AG09319 (cell line): ENCODE measurements around the gene SLC43A3.

Experiments
- DNase-seq: peaks from one replicate; pipeline ENCODE4 v3.0.0-alpha.2; 2010; ENCODE audit warnings: low read depth; ENCODE audit errors: extremely low read depth
- CTCF ChIP-seq: IDR thresholded peaks from 2 replicates; pipeline ENCODE4 v1.5.1; 2011; ENCODE audit warnings: low read depth, mild to moderate bottlenecking, inconsistent platforms, low read length, moderate library complexity

Gene SLC43A3

DNA sequence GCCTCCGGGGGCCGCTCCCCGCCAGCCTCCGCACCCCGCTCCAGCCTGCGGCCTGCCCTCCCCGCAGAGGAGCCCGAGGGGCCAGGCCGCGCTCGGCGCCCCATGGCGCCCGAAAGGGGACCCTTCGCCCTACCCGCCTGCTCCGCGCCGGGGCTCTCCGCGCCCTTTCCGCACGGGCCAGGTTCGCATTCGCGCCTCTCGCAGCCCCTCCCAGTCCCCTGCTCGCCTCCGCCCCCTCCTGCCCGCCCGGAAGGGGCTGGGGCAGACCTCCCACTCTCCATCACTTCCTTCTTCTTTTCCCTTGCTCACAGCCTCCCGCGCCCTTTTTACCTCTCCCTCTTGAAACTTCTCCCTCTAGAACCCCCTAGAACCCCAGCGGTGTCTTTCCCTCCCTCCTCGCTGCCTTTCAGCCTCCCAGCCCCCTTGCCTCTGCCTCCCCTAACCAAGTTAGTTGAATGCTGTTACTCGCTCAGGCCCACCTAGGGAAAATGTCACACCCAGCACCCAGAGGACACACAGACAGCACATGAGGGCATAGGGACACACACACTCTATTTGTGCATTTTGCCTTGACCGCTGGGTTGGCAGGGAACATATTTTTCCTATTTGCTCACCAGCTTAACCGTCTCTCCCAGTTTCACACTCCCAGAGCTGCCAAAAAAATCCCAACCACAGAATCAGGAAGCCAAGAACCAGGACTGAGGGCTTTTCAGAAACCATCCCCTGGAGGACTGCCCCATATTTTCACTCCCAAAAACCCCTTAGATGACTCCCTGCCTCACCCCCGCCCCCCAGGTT, at the start of gene SLC43A3:
TSS of gene SLC43A3 (minus strand) at position 193 of the 798 bp plus-strand sequence. CDS start 949 bp downstream, outside the sequence.
- TF ChIP-seq CTCF: no peak
- peak; percentile 69 for DNase-seq

DNA sequence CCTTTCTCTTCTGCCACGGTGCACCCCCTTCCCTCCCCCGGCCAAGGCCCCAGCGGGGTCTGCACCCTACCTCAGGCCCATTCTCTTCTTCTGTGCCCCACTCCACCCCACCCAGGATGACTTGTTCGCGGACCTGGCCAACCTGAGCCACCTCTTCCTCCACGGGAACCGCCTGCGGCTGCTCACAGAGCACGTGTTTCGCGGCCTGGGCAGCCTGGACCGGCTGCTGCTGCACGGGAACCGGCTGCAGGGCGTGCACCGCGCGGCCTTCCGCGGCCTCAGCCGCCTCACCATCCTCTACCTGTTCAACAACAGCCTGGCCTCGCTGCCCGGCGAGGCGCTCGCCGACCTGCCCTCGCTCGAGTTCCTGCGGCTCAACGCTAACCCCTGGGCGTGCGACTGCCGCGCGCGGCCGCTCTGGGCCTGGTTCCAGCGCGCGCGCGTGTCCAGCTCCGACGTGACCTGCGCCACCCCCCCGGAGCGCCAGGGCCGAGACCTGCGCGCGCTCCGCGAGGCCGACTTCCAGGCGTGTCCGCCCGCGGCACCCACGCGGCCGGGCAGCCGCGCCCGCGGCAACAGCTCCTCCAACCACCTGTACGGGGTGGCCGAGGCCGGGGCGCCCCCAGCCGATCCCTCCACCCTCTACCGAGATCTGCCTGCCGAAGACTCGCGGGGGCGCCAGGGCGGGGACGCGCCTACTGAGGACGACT, 49.3 kb upstream of the SLC43A3 start:
- DNase-seq: no peak
- TF ChIP-seq CTCF: no peak

- no peak for TF ChIP-seq CTCF
- DNase-seq: no peak
Observed at GRCh38 chr11:57475671-57476046, 48.7 kb upstream of the SLC43A3 start.

DNA sequence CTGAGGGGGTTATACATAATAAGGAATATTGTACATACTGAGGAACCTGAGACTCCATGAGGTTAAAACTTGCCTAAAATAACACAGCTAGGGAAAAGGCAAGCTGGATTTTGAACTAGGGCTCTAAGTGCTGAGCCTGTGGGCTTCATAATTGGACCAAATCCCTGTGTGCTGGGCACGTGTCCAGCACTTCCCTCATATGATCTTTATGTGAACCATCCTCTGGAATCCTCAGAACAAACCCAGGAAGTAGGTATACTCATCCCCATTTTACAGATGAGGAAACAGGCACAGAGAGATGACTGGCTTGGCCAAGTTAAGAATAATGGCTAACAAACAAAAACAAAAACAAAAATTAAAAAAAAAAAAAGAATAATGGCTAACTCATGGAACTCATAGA, 48.3 kb upstream of the SLC43A3 start:
- DNase-seq: no peak
- no peak for TF ChIP-seq CTCF

DNA sequence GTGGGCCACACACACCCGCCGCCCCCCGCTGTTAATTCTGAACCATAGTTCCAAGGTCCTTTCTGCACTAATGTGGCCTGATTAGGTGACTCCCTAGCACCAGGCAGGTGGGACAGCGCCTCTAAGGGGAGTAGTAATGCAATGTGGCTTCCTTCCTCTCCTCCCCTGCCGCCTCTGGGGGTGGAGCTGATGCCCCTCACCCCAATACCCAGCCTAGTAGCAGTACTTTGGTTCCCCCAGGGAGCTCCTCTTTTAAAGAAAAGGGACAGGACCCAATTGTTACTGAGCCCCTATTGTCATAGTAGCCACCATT, 47.8 kb upstream of the SLC43A3 start:
- DNase-seq: no peak
- TF ChIP-seq CTCF: no peak

- no peak for DNase-seq
- no peak for TF ChIP-seq CTCF
Observed at GRCh38 chr11:57474017-57474802, 47.3 kb upstream of the SLC43A3 start.
